B cell (primary cell): Measurements from ENCODE around the gene URM1. TPM values are rescaled to one million over a fixed set of nuclear protein-coding genes. Genes with fewer than 3 reads are reported as not detected.

ENCODE experiments used
- ATAC-seq: fragments of 200-7000 bp; cut with Tn5 transposase; one replicate; pipeline ENCODE4 v1.10.0; 2021; ENCODE audit warnings: low read depth, mild to moderate bottlenecking, moderate number of reproducible peaks, moderate library complexity
- CTCF ChIA-PET: fragments of 350-600 bp; sonication (Branson Sonifier 250); formaldehyde crosslinking; loops from one replicate; lab custom pipeline; 2021; ENCODE audit warnings: antibody characterized with exemption, inconsistent platforms; lab: Charles Lee
- POLR2A ChIA-PET: fragments of 350-600 bp; sonication (Branson Sonifier 250); formaldehyde crosslinking; loops from one replicate; lab custom pipeline; 2021; ENCODE audit warnings: antibody characterized with exemption; lab: Charles Lee
- DNase-seq: peaks from one replicate; pipeline ENCODE4 v3.0.0; 2013
- H2AFZ ChIP-seq: 2 replicates; pipeline ENCODE4 v1.6.1; 2012; ENCODE audit warnings: mild to moderate bottlenecking, low read depth, low read length; ENCODE audit not compliant: insufficient read depth, poor library complexity, severe bottlenecking
- H3K27ac ChIP-seq, 2 donors: 1 replicate in 1 of 2; 2 replicates in 1 of 2; pipeline ENCODE4 v1.5.1; 2012 to 2013; ENCODE audit warnings: low read length in 2 of 2, mild to moderate bottlenecking in 2 of 2, moderate library complexity in 1 of 2
- H3K27me3 ChIP-seq, 4 experiments: fragments of 200-600 bp in 1 of 4; sonication (generic) in 1 of 4; replicated peaks in 1 of 4; 1 replicate in 2 of 4; 2 replicates in 2 of 4; pipeline versions ENCODE4 v1.6.1 to v1.7.0; 2013 to 2016; ENCODE audit warnings: low read length in 3 of 4, mild to moderate bottlenecking in 2 of 4, mixed read lengths in 1 of 4, moderate library complexity in 1 of 4; ENCODE audit not compliant: insufficient read depth in 4 of 4, control insufficient read depth in 3 of 4; ENCODE audit errors: control extremely low read depth in 1 of 4
- H3K36me3 ChIP-seq, 2 experiments: replicated peaks in 1 of 2; 1 replicate in 1 of 2; 2 replicates in 1 of 2; pipeline versions ENCODE4 v1.6.1 to v1.7.1; 2013; ENCODE audit warnings: low read length in 1 of 2; ENCODE audit not compliant: insufficient read depth in 2 of 2, control insufficient read depth in 1 of 2; ENCODE audit errors: control extremely low read depth in 1 of 2, extremely low read depth in 1 of 2
- H3K4me1 ChIP-seq, 2 donors: fragments of 200-600 bp in 1 of 2; sonication (generic) in 1 of 2; 1 replicate in 1 of 2; 2 replicates in 1 of 2; pipeline versions ENCODE4 v1.5.1 to v1.6.1; 2013 to 2017; ENCODE audit warnings: low read length in 2 of 2; ENCODE audit not compliant: control insufficient read depth in 2 of 2, insufficient read depth in 2 of 2
- H3K4me2 ChIP-seq: replicated peaks from 2 replicates; pipeline ENCODE3; 2012; ENCODE audit warnings: mild to moderate bottlenecking, low read depth, low read length; ENCODE audit not compliant: poor library complexity, severe bottlenecking
- H3K4me3 ChIP-seq, 5 experiments: fragments of 200-600 bp in 1 of 5; sonication (generic) in 1 of 5; 1 replicate in 3 of 5; 2 replicates in 2 of 5; pipeline versions ENCODE4 v1.5.1 to v1.7.0; 2011 to 2016; ENCODE audit warnings: low read length in 4 of 5, mild to moderate bottlenecking in 4 of 5, low read depth in 2 of 5, control low read depth in 1 of 5, moderate library complexity in 1 of 5; ENCODE audit not compliant: insufficient read depth in 1 of 5; ENCODE audit errors: control extremely low read depth in 1 of 5, extremely low read depth in 1 of 5
- H3K79me2 ChIP-seq: fragments of 200-600 bp; sonication (generic); one replicate; pipeline ENCODE4 v1.6.0; 2016; ENCODE audit warnings: low read length; ENCODE audit not compliant: control insufficient read depth, insufficient read depth
- H3K9ac ChIP-seq: fragments of 200-600 bp; sonication (generic); 2 replicates; pipeline ENCODE4 v1.6.1; 2017; ENCODE audit warnings: mild to moderate bottlenecking, low read length, moderate library complexity
- H3K9me3 ChIP-seq, 3 donors: one replicate each; pipeline versions ENCODE4 v1.6.1 to v1.7.1; 2013; ENCODE audit warnings: low read length in 2 of 3; ENCODE audit not compliant: control insufficient read depth in 2 of 3, insufficient read depth in 1 of 3; ENCODE audit errors: control extremely low read depth in 1 of 3
- H4K20me1 ChIP-seq: 2 replicates; pipeline ENCODE4 v1.6.0; 2012; ENCODE audit warnings: mild to moderate bottlenecking, low read length; ENCODE audit not compliant: insufficient read depth, control insufficient read depth, poor library complexity, severe bottlenecking
- H3K27ac Mint-ChIP-seq: one replicate; pipeline ENCODE4 v1.8.0; 2021; ENCODE audit warnings: mixed read lengths
- H3K27me3 Mint-ChIP-seq: one replicate; pipeline ENCODE4 v1.8.0; 2021; ENCODE audit warnings: mixed read lengths
- H3K4me1 Mint-ChIP-seq: one replicate; pipeline ENCODE4 v1.8.0; 2021; ENCODE audit warnings: mixed read lengths
- H3K4me3 Mint-ChIP-seq: one replicate; pipeline ENCODE4 v1.8.0; 2021; ENCODE audit warnings: mixed read lengths
- H3K9me3 Mint-ChIP-seq: one replicate; pipeline ENCODE4 v1.8.0; 2022; ENCODE audit warnings: mixed read lengths; ENCODE audit not compliant: insufficient read depth
- CTCF ChIP-seq: fragments of 200-600 bp; IDR thresholded peaks from one replicate; pipeline ENCODE4 v1.8.0; 2022; ENCODE audit warnings: antibody characterized with exemption, mild to moderate bottlenecking
- EZH2 ChIP-seq: IDR thresholded peaks from 2 replicates; pipeline ENCODE4 v1.6.1; 2012; ENCODE audit warnings: borderline replicate concordance, low read depth, mild to moderate bottlenecking, moderate library complexity, low read length; ENCODE audit not compliant: insufficient read depth, poor library complexity, severe bottlenecking
- WGBS: methylation state at CpG from one replicate; pipeline ENCODE4 v1.1.5; 2013; ENCODE audit warnings: missing lambda C conversion rate; ENCODE audit not compliant: insufficient coverage; 5-methylcytosine and 5-hydroxymethylcytosine counted together
- intact Hi-C: fragments of 100-400 bp; cut with micrococcal nuclease; formaldehyde crosslinking; loops from one replicate; pipeline ENCODE4 v1.10.0; 2022
- polyA plus RNA-seq: library from polyadenylated mRNA; depleted of rRNA; stranded (reverse); fragments of >200 nt; gene quantifications from 2 replicates; pipeline ENCODE4 v1.2.3, GENCODE V29; 2012
- total RNA-seq, 2 donors: library from RNA; stranded (reverse); fragments of 120-200 nt in 1 of 2; gene quantifications; 1 replicate in 1 of 2; 2 replicates in 1 of 2; pipeline versions ENCODE4 v1.2.3 to v1.2.4, GENCODE V29; 2013 to 2022

URM1 gene
- total and polyA plus RNA-seq, 2 donors (not counting 1 experiment from before 2014, with no cell fraction given): 40.3 to 43.8 TPM

- ChIA-PET CTCF (no interaction called here), POLR2A (no interaction called here)
- peaks cover 17% of the 10 kb centered on the region for H4K20me1 ChIP-seq
- DNase-seq: no peak
- H3K27ac ChIP-seq: no peak overlapping the region
- H2AFZ ChIP-seq: no peak overlapping the region
- no peaks in the 10 kb centered on the region for H3K27me3 ChIP-seq
- H3K4me1 ChIP-seq: no peaks in the 10 kb centered on the region
- intact Hi-C loops: no loop called here
- peaks cover 6% of the 10 kb centered on the region for H3K79me2 ChIP-seq
- H3K9me3 ChIP-seq: no peaks in the 10 kb centered on the region
- no peak overlapping the region for H3K4me3 ChIP-seq
- no peak overlapping the region for H3K9ac ChIP-seq
- no peak for ATAC-seq
- no peak overlapping the region for H3K27ac Mint-ChIP-seq
- H3K4me2 ChIP-seq: no peak overlapping the region
- H3K9me3 Mint-ChIP-seq: no peaks in the 10 kb centered on the region
- H3K27me3 Mint-ChIP-seq: no peaks in the 10 kb centered on the region
- 97% methylated on average over 8 of the region's 13 CpGs for WGBS
- H3K4me3 Mint-ChIP-seq: no peak overlapping the region
- H3K4me1 Mint-ChIP-seq: no peaks in the 10 kb centered on the region
- TF ChIP-seq CTCF (no peak), EZH2 (no peak)
- peaks cover 1 to 61% of the 10 kb centered on the region in 2 experiments for H3K36me3 ChIP-seq
These were observed 18.4 kb downstream of the URM1 start for GRCh38 chr9:128389395-128390149.

- DNase-seq (no peak), ATAC-seq (no peak)
- Mint-ChIP-seq H3K4me1 (no peaks in the 10 kb centered on the region), H3K27me3 (no peaks in the 10 kb centered on the region), H3K27ac (no peak overlapping the region), H3K4me3 (no peak overlapping the region), H3K9me3 (no peaks in the 10 kb centered on the region)
- CTCF ChIA-PET: interaction anchor here (1.1 kb wide), 1 partner anchor 28 kb away, joined by 3 read pairs; no protein-coding TSS in a partner anchor
- peaks cover 0 to 54% of the 10 kb centered on the region in 2 experiments for H3K36me3 ChIP-seq
- TF ChIP-seq CTCF (no peak), EZH2 (no peak)
- H3K4me1 ChIP-seq: no peaks in the 10 kb centered on the region
- no peaks in the 10 kb centered on the region for H3K27me3 ChIP-seq
- H4K20me1 ChIP-seq: peaks cover 10% of the 10 kb centered on the region
- H3K4me3 ChIP-seq: no peak overlapping the region
- H3K79me2 ChIP-seq: no peaks in the 10 kb centered on the region
- no peak overlapping the region for H2AFZ ChIP-seq
- POLR2A ChIA-PET: interaction anchor here (0.6 kb wide), 1 partner anchor 89 kb away, joined by 5 read pairs; no protein-coding TSS in a partner anchor
- no peak overlapping the region for H3K9ac ChIP-seq
- H3K27ac ChIP-seq: no peak overlapping the region
- no peaks in the 10 kb centered on the region for H3K9me3 ChIP-seq
- 100% methylated on average over 2 of the region's 11 CpGs for WGBS
- no peak overlapping the region for H3K4me2 ChIP-seq
- intact Hi-C loops: no loop called here
These were observed 19.1 kb downstream of the URM1 start for GRCh38 chr9:128390150-128390812.
